ENCODE results near the gene LARP4. TPM values are rescaled to one million over a fixed set of nuclear protein-coding genes. Genes with fewer than 3 reads are reported as not detected.

The LARP4 gene
- total and polyA plus RNA-seq, 2 experiments from 2014 or later, result 59.1 to 88.8 TPM

- Histone ChIP-seq H4K20me1 (replicated peaks; ENCODE audit: insufficient read depth) (peaks cover 8% of the 10 kb centered on the region; the same call in 1 of the 2 replicates), H3F3A (replicated peaks; ENCODE audit: low read depth) (no peaks in the 10 kb centered on the region), H2AFZ (no peak overlapping the region), H3K79me2 (replicated peaks; ENCODE audit: insufficient read depth) (peaks cover 73% of the 10 kb centered on the region), H3K27ac (ENCODE audit: low read depth) (no peak overlapping the region), H3K4me1 (ENCODE audit: insufficient read depth) (peaks cover 17% of the 10 kb centered on the region), H3K4me2 (no peak overlapping the region), H3K27me3 (ENCODE audit: insufficient read depth) (no peaks in the 10 kb centered on the region), H3K4me3 (no peak overlapping the region), H3K9me2 (ENCODE audit: insufficient read depth) (no peaks in the 10 kb centered on the region), H3K36me3 (ENCODE audit: insufficient read depth) (no peaks in the 10 kb centered on the region)
- no peak for TF ChIP-seq STAT1 (IDR thresholded peaks at IDR 0.05; ENCODE audit: unreplicated experiment)
- no peak for TF ChIP-seq EZH2 (IDR thresholded peaks at IDR 0.05; ENCODE audit: low read depth, unreplicated experiment)
- TF ChIP-seq CREB1 (CRISPR knock-in tag; IDR thresholded peaks at IDR 0.05; ENCODE audit: low read depth), result no peak
- TF ChIP-seq CTCF (conservative IDR thresholded peaks at IDR 0.05; ENCODE audit: low read depth in 2 of 2), result no peak
- TF ChIP-seq NANOG (IDR thresholded peaks at IDR 0.05; ENCODE audit: borderline replicate concordance), result no peak
- TF ChIP-seq EZH2phosphoT487 (IDR thresholded peaks at IDR 0.05; ENCODE audit: unreplicated experiment), result no peak
- no peak for TF ChIP-seq ZNF114 (CRISPR knock-in tag; IDR thresholded peaks at IDR 0.05)
- TF ChIP-seq ZNF462 (CRISPR knock-in tag; IDR thresholded peaks at IDR 0.05), result no peak
- no peak for TF ChIP-seq POLR2AphosphoS5 (IDR thresholded peaks at IDR 0.05; ENCODE audit: low read depth)
- no peak for TF ChIP-seq REST (IDR thresholded peaks at IDR 0.05; ENCODE audit: unreplicated experiment)
- no peak for TF ChIP-seq ETS1 (IDR thresholded peaks at IDR 0.05)
- no peaks in the 10 kb centered on the region for H3K9me3 Mint-ChIP-seq
- ATAC-seq (no peak), DNase-seq (ENCODE audit: low spot score) (no peak)
- H3K4me3 Mint-ChIP-seq, result no peak overlapping the region
- H3K36me3 Mint-ChIP-seq (ENCODE audit: low read depth), result no peaks in the 10 kb centered on the region
- peaks cover 30% of the 10 kb centered on the region for H3K4me1 Mint-ChIP-seq
- H3K27ac Mint-ChIP-seq, result no peak overlapping the region
- H3K27me3 Mint-ChIP-seq (ENCODE audit: insufficient read depth, low read depth, poor library complexity), result peaks cover 6% of the 10 kb centered on the region
Observed at GRCh38 chr12:50507474-50507838, 106.8 kb downstream of the LARP4 start.
